ENCODE data around the gene GBE1. TPM values are rescaled to one million over a fixed set of nuclear protein-coding genes. Genes with fewer than 3 reads are reported as not detected.

GBE1 gene
- polyA plus RNA-seq, 4 donors = 13.6 to 34.1 (median 30.0) TPM

- no peak for DNase-seq (ENCODE audit: low read depth in 4 of 4, low spot score in 3 of 4)
These were observed 276.9 kb downstream of the GBE1 start for GRCh38 chr3:81484520-81484919.

DNA sequence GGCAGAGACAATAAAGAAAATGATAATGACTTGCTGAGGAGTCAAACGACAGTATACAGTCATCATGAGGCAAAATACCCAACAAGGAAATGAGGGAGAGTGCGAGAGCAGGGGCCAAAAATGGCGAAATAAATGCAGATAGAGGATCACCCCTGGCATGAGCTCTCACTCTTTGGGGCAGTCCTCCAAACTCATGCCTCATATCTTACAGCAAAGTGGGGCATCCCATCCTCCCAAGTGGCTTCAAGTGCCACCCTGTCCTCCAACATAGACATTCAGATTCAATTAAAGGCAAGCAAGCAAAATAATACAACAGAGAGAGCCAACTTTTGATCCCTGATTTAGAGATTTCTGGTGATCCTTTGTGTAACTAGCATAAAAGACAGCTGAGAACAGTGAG is 278.4 kb downstream of the GBE1 start:
- DNase-seq (ENCODE audit: low read depth in 4 of 4, low spot score in 3 of 4) = no peak

GRCh38 chr3:81477740-81478139 is 283.7 kb downstream of the GBE1 start:
- DNase-seq (ENCODE audit: low read depth in 4 of 4, low spot score in 3 of 4) = no peak

DNA sequence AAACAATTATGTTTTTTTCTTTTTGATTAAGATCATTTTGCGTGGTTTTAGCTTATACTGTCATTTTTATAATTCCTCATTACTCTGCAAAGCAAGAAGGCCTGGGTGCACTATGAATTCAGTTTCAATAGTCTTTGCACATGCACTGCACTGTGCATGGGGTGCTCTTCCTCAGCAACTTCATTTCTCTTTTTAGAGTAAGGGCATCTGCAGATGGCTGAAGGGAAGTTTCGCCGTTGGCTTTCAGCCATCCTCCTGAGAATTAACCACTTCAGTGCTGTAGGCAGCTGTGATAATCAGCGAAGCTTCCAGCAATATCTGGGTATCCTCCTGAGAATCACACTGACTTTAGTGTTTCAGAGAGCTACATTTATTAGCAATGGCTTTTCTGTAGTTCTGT is 284.8 kb downstream of the GBE1 start:
- DNase-seq (ENCODE audit: low read depth in 4 of 4, low spot score in 3 of 4) = no peak

DNA sequence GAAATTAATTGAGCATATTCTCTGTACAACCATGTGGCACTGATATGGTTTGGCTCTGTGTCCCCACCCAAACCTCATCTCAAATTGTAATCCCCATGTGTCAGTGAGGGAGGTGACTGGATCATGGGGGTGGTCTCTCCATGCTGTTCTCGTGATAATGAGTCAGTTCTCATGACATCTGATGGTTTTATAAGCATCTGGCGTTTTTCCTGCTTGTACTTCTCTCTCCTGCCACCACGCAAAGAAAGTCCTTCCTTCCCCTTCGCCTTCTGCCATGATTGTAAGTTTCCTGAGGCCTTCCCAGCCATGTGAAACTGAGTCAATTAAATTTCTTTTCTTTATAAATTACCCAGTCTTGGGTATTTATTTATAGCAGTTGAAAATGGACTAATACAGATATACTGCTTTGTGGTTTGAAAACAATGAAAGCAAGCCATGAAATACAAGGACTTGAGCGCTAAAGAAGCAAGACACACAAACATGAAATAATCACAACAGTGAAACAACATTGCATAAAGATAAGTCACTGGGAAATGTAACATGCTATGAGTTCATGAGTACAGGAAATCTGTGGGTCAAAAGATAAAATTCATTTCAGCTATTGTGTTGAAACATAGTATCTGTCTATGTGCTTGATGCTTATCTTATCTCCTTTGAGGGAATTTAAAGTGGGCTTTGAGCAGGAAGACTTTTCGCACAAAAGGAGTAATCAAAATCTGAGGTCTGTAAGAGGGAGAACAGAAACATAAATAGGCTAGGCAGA is 288.7 kb downstream of the GBE1 start:
- DNase-seq (ENCODE audit: low read depth in 4 of 4, low spot score in 3 of 4) = no peak

GRCh38 chr3:81470524-81471278 is 290.7 kb downstream of the GBE1 start:
- DNase-seq (ENCODE audit: low read depth in 4 of 4, low spot score in 3 of 4) = no peak

DNA sequence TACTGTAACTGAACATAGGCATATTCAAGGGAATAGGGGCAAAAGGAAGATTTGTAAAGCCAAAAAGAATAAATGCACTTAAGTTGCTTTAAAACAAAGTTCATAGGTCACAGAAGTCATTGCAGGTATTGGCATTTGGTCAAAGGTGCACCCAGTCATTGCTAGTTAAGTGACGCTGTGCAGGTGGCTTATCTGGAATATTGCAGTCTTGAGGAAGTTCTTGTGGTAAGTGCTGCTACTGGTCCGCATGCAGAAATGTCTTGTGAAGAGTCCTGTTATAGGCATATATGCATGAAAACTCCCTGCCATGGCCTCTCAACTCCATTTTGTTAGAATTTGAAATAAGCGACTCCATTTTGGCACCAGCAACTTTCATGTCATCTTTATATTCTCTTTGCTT is 293.1 kb downstream of the GBE1 start:
- DNase-seq (ENCODE audit: low read depth in 4 of 4, low spot score in 3 of 4) = no peak

GRCh38 chr3:81466201-81466560 is 295.3 kb downstream of the GBE1 start:
- DNase-seq (ENCODE audit: low read depth in 4 of 4, low spot score in 3 of 4) = no peak

DNA sequence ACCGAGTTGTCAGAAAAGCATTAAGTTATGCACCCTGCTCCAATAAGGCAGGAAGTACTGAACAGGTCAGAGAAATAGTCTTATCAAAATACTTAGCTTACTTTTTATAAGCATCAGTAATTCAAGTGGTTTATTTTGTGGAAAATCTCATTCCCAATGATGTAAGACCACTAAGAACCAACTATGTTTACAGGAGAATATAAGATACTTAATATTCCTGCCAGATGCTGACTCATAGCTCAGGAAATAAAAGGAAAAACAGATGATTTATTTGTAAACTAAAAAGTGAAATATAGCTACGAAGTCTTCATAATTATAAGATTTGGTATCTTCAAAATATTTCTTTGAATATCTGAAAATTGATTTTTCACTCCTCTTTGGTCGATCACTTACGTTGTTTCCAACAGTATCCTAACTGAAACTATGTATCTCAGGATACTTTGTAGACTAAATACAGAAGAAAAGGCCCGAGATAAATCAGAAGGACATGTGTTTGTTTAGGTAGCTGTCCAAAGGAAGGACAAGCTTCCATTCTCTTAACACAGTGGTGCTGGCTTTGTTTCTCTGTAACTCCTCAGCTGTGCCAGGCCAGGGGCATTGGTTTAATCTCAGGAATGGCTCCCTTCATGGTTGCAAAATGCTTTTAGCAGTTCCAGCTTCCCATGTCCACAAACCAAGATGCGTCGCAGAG is 295.8 kb downstream of the GBE1 start:
- DNase-seq (ENCODE audit: low read depth in 4 of 4, low spot score in 3 of 4) = no peak

GRCh38 chr3:81463781-81464180 is 297.7 kb downstream of the GBE1 start:
- no peak for DNase-seq (ENCODE audit: low read depth in 4 of 4, low spot score in 3 of 4)

DNA sequence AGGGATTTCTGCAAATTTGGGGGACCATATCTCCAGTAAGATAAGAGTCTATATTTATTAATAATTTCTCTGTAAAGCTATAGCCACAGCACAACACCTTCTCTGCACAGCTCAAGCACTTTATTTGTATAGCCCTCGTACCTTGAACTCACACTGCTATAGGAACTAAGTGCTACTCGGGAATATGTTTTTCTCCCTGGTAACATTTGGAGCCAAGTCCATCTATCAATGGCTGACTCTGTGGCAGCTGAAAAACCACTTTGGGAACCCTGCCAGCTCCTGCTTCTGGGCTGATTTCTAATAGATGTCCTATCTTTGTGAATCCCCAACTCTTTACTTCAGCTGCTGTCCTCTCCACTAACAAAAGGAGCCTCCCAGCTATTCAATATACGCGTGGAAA is 298.5 kb downstream of the GBE1 start:
- DNase-seq (ENCODE audit: low read depth in 4 of 4, low spot score in 3 of 4) = no peak

- no peak for DNase-seq (ENCODE audit: low read depth in 4 of 4, low spot score in 3 of 4)
These were observed 301.7 kb downstream of the GBE1 start for GRCh38 chr3:81459733-81460132.

- DNase-seq (ENCODE audit: low read depth in 4 of 4, low spot score in 3 of 4) = peak in 2 of 4 donors; percentile 12 to 30
These were observed 309.0 kb downstream of the GBE1 start for GRCh38 chr3:81452418-81452817.

DNA sequence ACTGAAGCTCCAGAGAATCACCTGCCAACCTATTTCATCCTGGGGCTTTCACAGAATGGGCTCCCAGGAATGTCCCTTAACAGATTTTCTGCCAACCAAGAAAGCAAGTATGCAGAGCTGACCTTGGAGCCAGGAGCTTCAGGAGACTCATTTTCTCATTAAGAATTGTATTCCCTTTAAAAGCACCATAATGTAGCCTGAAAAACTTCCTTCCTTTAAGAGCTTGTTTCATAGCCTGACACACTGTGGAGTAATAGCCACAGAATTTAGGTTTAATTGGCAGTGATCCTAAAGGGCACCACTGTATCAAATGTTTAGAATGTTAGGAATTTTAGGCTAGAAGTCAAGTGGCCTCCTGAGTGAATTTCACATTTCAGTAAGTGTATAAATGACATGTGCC is 309.8 kb downstream of the GBE1 start:
- DNase-seq (ENCODE audit: low read depth in 4 of 4, low spot score in 3 of 4) = no peak

DNA sequence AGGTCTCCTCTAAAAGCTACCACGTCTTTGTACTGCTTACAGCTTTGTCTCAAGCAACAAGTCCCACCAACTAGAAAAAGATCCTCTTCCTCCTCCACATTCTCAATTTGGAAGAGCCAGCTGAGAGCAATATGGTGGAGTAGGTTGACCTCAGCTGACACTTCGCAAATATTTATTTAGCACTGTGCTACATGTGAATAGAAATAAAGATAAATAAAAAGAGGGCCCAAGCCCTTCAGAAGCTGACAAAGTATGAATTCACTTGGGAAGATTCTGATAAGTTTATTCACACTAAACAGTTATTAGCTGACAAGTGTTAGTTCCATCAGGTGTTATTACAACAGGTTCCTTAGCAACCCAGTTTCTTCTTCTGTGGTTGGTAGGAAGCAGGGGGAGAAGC is 310.3 kb downstream of the GBE1 start:
- DNase-seq (ENCODE audit: low read depth in 4 of 4, low spot score in 3 of 4) = no peak

- DNase-seq (ENCODE audit: low read depth in 4 of 4, low spot score in 3 of 4) = no peak
These were observed 314.6 kb downstream of the GBE1 start for GRCh38 chr3:81446806-81447205.

DNA sequence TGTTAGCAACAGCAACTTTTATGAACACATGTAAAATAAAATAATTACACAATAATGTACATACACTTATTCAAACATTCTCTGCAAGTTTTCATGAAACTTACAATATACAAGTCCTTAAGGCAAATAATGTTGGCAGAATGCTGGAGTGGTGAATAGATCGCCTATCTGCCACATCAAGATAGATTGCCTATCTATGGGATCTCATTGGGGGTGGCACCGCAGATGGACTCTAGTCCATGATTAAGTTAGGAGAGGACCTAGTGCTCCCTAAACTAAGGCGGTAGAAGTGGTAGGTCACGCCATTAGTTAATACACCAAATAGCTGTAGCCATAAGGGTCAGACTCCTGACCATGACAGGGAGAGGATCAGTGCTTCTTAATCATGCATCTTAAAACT is 315.7 kb downstream of the GBE1 start:
- DNase-seq (ENCODE audit: low read depth in 4 of 4, low spot score in 3 of 4) = no peak

DNA sequence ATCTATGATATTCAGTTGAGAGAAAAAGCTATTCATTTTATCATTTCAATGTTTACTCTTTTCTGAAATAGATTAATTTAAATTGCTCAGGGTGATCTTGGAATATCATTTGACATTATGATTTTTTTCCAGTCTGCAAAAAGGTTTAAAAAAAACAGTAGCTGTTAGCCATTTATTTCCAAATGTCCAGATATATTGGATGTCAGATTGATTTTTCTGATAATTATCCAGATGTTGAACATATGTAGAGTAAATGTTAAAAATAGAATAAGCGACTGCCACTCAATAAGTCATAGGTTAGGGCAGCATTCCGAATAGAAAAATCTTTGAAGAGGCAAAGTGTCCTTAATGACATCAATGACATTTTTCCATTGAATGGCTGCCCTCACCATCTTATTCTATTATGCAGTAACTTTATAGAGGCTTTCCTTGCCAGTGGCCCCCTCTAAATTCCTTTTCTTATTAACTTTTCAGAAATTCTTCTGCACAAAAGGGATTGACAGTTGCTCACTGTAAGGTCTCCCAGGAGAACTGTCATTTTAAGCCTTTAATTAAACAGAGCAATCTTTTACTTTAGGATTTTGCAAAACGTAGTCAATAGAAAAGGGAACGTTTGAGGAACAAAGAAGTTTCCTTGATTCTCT is 316.5 kb downstream of the GBE1 start:
- DNase-seq (ENCODE audit: low read depth in 4 of 4, low spot score in 3 of 4) = no peak

DNA sequence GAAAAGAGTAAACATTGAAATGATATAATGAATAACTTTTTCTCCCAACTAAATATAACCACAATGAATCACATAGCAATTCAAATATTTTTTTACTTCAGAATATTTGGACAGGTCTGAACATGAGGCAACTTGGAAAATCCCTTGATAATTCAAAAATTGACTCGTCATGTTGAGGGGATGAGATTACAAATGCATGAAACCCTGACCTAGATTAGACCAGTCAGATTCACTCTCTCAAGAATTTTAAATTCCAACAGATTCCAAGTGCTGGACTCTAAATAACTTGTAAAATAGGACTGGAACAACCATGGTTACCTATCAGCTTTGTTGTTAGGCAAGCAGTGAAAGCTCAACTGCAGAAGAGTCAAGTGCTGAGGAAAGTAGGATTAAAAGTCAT is 317.5 kb downstream of the GBE1 start:
- no peak for DNase-seq (ENCODE audit: low read depth in 4 of 4, low spot score in 3 of 4)

- DNase-seq (ENCODE audit: low read depth in 4 of 4, low spot score in 3 of 4) = no peak
These were observed 318.0 kb downstream of the GBE1 start for GRCh38 chr3:81443457-81443782.

- no peak for DNase-seq (ENCODE audit: low read depth in 4 of 4, low spot score in 3 of 4)
These were observed 318.5 kb downstream of the GBE1 start for GRCh38 chr3:81442758-81443456.

Data from left renal pelvis (tissue), 4 donors.